Measurements from ENCODE around the gene LBH. TPM values are rescaled to one million over a fixed set of nuclear protein-coding genes. Genes with fewer than 3 reads are reported as not detected.

The LBH gene
- total RNA-seq, 1 experiment from 2014 or later, result 1.2 TPM

DNA sequence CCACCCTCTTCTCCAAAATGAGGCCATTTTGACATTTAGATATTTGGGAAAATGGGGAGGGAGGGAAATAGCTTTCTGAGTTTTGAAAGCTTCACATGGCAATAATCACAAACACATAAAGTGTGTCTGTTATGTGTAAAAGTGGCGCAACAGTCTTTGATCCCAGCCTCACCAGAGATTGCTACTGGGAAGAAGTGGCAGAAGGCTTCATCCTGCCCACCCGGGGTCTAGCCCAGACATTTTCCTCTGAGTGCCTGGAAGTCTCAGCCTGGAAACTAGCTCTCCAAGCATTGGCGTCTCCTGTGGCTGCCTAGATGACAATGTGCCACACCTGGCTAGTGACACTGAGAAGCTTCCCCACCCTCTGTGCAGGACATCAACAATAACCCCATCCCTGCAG lies 1.7 kb upstream of the LBH start:
- peaks cover 10% of the 10 kb centered on the region; the same call in 1 of the 2 replicates for H3K27me3 ChIP-seq (ENCODE audit: insufficient read depth, low read length)
- intact Hi-C loops (cut with micrococcal nuclease), result no loop called here
- no peak for ATAC-seq

More for the DNA sequence above, 1.7 kb upstream of the LBH start:
- Histone ChIP-seq H3K9ac (ENCODE audit: low read length) (no peak overlapping the region), H3K4me3 (replicated peaks in 1 of 2; ENCODE audit: low read depth in 1 of 2, low read length in 2 of 2) (no peak overlapping the region), H3K4me1 (ENCODE audit: control insufficient read depth in 1 of 2, insufficient read depth in 2 of 2, low read length in 2 of 2) (no peaks in the 10 kb centered on the region), H3K9me3 (ENCODE audit: control insufficient read depth in 1 of 2, insufficient read depth in 1 of 2, low read depth in 1 of 2, low read length in 2 of 2) (no peaks in the 10 kb centered on the region), H3K36me3 (ENCODE audit: control insufficient read depth in 1 of 2, insufficient read depth in 2 of 2, low read length in 2 of 2) (no peaks in the 10 kb centered on the region), H3K27ac (ENCODE audit: low read depth, low read length) (no peak overlapping the region), H4K20me1 (ENCODE audit: insufficient read depth) (no peaks in the 10 kb centered on the region), H2AFZ (ENCODE audit: low read depth, low read length, poor library complexity, severe bottlenecking) (no peak overlapping the region), H3K4me2 (ENCODE audit: low read length) (no peak overlapping the region), H3K79me2 (ENCODE audit: insufficient read depth, low read length) (no peaks in the 10 kb centered on the region), H3K9me2 (ENCODE audit: insufficient read depth) (no peaks in the 10 kb centered on the region)
- CTCF ChIA-PET, result interaction anchor here (1.9 kb wide), 1 partner anchor 9 kb away, joined by 9 read pairs; no protein-coding TSS in a partner anchor
- POLR2A ChIA-PET, result interaction anchor here (0.8 kb wide), 1 partner anchor 9 kb away, joined by 3 read pairs; no protein-coding TSS in a partner anchor
- TF ChIP-seq, protein P1, sequence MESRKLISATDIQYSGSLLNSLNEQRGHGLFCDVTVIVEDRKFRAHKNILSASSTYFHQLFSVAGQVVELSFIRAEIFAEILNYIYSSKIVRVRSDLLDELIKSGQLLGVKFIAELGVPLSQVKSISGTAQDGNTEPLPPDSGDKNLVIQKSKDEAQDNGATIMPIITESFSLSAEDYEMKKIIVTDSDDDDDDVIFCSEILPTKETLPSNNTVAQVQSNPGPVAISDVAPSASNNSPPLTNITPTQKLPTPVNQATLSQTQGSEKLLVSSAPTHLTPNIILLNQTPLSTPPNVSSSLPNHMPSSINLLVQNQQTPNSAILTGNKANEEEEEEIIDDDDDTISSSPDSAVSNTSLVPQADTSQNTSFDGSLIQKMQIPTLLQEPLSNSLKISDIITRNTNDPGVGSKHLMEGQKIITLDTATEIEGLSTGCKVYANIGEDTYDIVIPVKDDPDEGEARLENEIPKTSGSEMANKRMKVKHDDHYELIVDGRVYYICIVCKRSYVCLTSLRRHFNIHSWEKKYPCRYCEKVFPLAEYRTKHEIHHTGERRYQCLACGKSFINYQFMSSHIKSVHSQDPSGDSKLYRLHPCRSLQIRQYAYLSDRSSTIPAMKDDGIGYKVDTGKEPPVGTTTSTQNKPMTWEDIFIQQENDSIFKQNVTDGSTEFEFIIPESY (IDR thresholded peaks at IDR 0.05; ENCODE audit: extremely low read depth, insufficient replicate concordance, low read length), result no peak
- TF ChIP-seq TCF7L2 (IDR thresholded peaks at IDR 0.05; ENCODE audit: borderline replicate concordance, extremely low read depth, insufficient read depth, insufficient read length) (no peak), RAD21 (IDR thresholded peaks at IDR 0.05; ENCODE audit: low read depth) (no peak), POLR2A (IDR thresholded peaks at IDR 0.05; ENCODE audit: borderline replicate concordance, extremely low read depth, insufficient read depth, insufficient read length) (no peak), SRF (IDR thresholded peaks at IDR 0.05; ENCODE audit: low read depth) (no peak), POLR2AphosphoS5 (IDR thresholded peaks at IDR 0.05; ENCODE audit: low read depth, low read length) (no peak)
- TF ChIP-seq, protein P2, sequence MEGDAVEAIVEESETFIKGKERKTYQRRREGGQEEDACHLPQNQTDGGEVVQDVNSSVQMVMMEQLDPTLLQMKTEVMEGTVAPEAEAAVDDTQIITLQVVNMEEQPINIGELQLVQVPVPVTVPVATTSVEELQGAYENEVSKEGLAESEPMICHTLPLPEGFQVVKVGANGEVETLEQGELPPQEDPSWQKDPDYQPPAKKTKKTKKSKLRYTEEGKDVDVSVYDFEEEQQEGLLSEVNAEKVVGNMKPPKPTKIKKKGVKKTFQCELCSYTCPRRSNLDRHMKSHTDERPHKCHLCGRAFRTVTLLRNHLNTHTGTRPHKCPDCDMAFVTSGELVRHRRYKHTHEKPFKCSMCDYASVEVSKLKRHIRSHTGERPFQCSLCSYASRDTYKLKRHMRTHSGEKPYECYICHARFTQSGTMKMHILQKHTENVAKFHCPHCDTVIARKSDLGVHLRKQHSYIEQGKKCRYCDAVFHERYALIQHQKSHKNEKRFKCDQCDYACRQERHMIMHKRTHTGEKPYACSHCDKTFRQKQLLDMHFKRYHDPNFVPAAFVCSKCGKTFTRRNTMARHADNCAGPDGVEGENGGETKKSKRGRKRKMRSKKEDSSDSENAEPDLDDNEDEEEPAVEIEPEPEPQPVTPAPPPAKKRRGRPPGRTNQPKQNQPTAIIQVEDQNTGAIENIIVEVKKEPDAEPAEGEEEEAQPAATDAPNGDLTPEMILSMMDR (IDR thresholded peaks at IDR 0.05 in 2 of 3, conservative IDR thresholded peaks at IDR 0.05 in 1 of 3; ENCODE audit: borderline replicate concordance in 1 of 3, insufficient read depth in 1 of 3, low read depth in 2 of 3, low read length in 2 of 3), result no peak
- TF ChIP-seq, protein P3, sequence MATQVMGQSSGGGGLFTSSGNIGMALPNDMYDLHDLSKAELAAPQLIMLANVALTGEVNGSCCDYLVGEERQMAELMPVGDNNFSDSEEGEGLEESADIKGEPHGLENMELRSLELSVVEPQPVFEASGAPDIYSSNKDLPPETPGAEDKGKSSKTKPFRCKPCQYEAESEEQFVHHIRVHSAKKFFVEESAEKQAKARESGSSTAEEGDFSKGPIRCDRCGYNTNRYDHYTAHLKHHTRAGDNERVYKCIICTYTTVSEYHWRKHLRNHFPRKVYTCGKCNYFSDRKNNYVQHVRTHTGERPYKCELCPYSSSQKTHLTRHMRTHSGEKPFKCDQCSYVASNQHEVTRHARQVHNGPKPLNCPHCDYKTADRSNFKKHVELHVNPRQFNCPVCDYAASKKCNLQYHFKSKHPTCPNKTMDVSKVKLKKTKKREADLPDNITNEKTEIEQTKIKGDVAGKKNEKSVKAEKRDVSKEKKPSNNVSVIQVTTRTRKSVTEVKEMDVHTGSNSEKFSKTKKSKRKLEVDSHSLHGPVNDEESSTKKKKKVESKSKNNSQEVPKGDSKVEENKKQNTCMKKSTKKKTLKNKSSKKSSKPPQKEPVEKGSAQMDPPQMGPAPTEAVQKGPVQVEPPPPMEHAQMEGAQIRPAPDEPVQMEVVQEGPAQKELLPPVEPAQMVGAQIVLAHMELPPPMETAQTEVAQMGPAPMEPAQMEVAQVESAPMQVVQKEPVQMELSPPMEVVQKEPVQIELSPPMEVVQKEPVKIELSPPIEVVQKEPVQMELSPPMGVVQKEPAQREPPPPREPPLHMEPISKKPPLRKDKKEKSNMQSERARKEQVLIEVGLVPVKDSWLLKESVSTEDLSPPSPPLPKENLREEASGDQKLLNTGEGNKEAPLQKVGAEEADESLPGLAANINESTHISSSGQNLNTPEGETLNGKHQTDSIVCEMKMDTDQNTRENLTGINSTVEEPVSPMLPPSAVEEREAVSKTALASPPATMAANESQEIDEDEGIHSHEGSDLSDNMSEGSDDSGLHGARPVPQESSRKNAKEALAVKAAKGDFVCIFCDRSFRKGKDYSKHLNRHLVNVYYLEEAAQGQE (IDR thresholded peaks at IDR 0.05; ENCODE audit: low read depth), result no peak
- RAD21 ChIA-PET (ENCODE audit: low non-redundant PET in 1 of 2, low total read pairs in 2 of 2, uncharacterized antibody in 2 of 2, unreplicated experiment in 2 of 2), result no interaction called here
- BruUV-seq (replicated peaks), result no TSS peak
- DNase-seq (ENCODE audit: low read depth, low spot score), result no peak
